Activated CD8-positive, alpha-beta T cell treated with anti-CD3 and anti-CD28 coated beads for 36 hours (primary cell): Measurements from ENCODE around the gene NIPAL1. TPM values are rescaled to one million over a fixed set of nuclear protein-coding genes. Genes with fewer than 3 reads are reported as not detected.

Experiments used
- ATAC-seq: fragments of 200-7000 bp; cut with Tn5 transposase; one replicate; pipeline ENCODE4 v1.10.0; 2021; ENCODE audit warnings: mild to moderate bottlenecking, moderate library complexity
- CTCF ChIA-PET: fragments of 350-600 bp; sonication (Branson Sonifier 250); formaldehyde crosslinking; loops from one replicate; lab custom pipeline; 2021; ENCODE audit warnings: antibody characterized with exemption; lab: Charles Lee
- POLR2A ChIA-PET: fragments of 350-600 bp; sonication (Branson Sonifier 250); formaldehyde crosslinking; loops from one replicate; lab custom pipeline; 2021; ENCODE audit warnings: antibody characterized with exemption; lab: Charles Lee
- DNase-seq: peaks from one replicate; pipeline ENCODE4 v3.0.0-alpha.2; 2020
- H3K27ac Mint-ChIP-seq: one replicate; pipeline ENCODE4 v1.8.0; 2021; ENCODE audit warnings: mild to moderate bottlenecking, mixed read lengths
- H3K27me3 Mint-ChIP-seq: one replicate; pipeline ENCODE4 v1.8.0; 2021; ENCODE audit warnings: mixed read lengths
- H3K36me3 Mint-ChIP-seq: one replicate; pipeline ENCODE4 v1.8.0; 2021; ENCODE audit warnings: low read depth, mixed read lengths
- H3K4me1 Mint-ChIP-seq: one replicate; pipeline ENCODE4 v1.8.0; 2021; ENCODE audit warnings: low read depth, mixed read lengths
- H3K4me3 Mint-ChIP-seq: one replicate; pipeline ENCODE4 v1.8.0; 2021; ENCODE audit warnings: mild to moderate bottlenecking, moderate library complexity, mixed read lengths
- H3K9me3 Mint-ChIP-seq: one replicate; pipeline ENCODE4 v1.8.0; 2021; ENCODE audit warnings: mixed read lengths
- CTCF ChIP-seq: fragments of 200-600 bp; IDR thresholded peaks from one replicate; pipeline ENCODE4 v1.8.0; 2022; ENCODE audit warnings: antibody characterized with exemption, mild to moderate bottlenecking
- intact Hi-C: fragments of 100-400 bp; cut with micrococcal nuclease; formaldehyde crosslinking; loops from one replicate; pipeline ENCODE4 v1.10.0; 2022
- total RNA-seq, 2 experiments: library from RNA; stranded (reverse); gene quantifications; one replicate each; pipeline ENCODE4 v1.2.3, GENCODE V29; 2021

The NIPAL1 gene
- total RNA-seq, 2 experiments from 2014 or later, result 1.1 to 1.9 TPM

GRCh38 chr4:48078425-48078824 is 61.9 kb downstream of the NIPAL1 start:
- H3K4me1 Mint-ChIP-seq, result peaks cover 46% of the 10 kb centered on the region
- intact Hi-C loops, result no loop called here
- TF ChIP-seq CTCF, result no peak
- H3K4me3 Mint-ChIP-seq, result no peak overlapping the region
- no peaks in the 10 kb centered on the region for H3K27me3 Mint-ChIP-seq
- H3K9me3 Mint-ChIP-seq, result no peaks in the 10 kb centered on the region
- CTCF ChIA-PET, result interaction anchor here (1.3 to 1.4 kb wide), 2 partner anchors 11 to 43 kb away, joined by 4 read pairs; no protein-coding TSS in a partner anchor
- POLR2A ChIA-PET, result no interaction called here
- DNase-seq (no peak), ATAC-seq (no peak)
- H3K36me3 Mint-ChIP-seq, result peaks cover 28% of the 10 kb centered on the region
- no peak overlapping the region for H3K27ac Mint-ChIP-seq

GRCh38 chr4:48078862-48079655 is 62.5 kb downstream of the NIPAL1 start:
- DNase-seq (no peak), ATAC-seq (no peak)
- H3K4me1 Mint-ChIP-seq, result peaks cover 48% of the 10 kb centered on the region
- H3K9me3 Mint-ChIP-seq, result no peaks in the 10 kb centered on the region
- H3K27ac Mint-ChIP-seq, result peak overlapping the region; percentile 43
- H3K36me3 Mint-ChIP-seq, result peaks cover 29% of the 10 kb centered on the region
- H3K4me3 Mint-ChIP-seq, result no peak overlapping the region
- TF ChIP-seq CTCF, result no peak
- H3K27me3 Mint-ChIP-seq, result no peaks in the 10 kb centered on the region
- intact Hi-C loops, result no loop called here
- ChIA-PET POLR2A (interaction anchor here (0.7 to 1.6 kb wide), 3 partner anchors 13 to 241 kb away, joined by 3 to 4 read pairs (median 3); partner anchors contain the start of gene CORIN), CTCF (interaction anchor here (0.8 to 1.3 kb wide), 3 partner anchors 10 to 75 kb away, joined by 3 to 4 read pairs (median 3); no protein-coding TSS in a partner anchor)

- Mint-ChIP-seq H3K9me3 (no peaks in the 10 kb centered on the region), H3K27me3 (no peaks in the 10 kb centered on the region), H3K4me3 (no peak overlapping the region), H3K4me1 (peaks cover 44% of the 10 kb centered on the region), H3K27ac (no peak overlapping the region), H3K36me3 (peaks cover 27% of the 10 kb centered on the region)
- intact Hi-C loops, result no loop called here
- no peak for DNase-seq
- TF ChIP-seq CTCF, result no peak
- CTCF ChIA-PET, result interaction anchor here (0.7 to 1.3 kb wide), 4 partner anchors 9 to 76 kb away, joined by 3 to 4 read pairs (median 3); no protein-coding TSS in a partner anchor
- POLR2A ChIA-PET, result interaction anchor here (0.7 to 1.6 kb wide), 3 partner anchors 14 to 242 kb away, joined by 3 to 4 read pairs (median 3); partner anchors contain the start of gene CORIN
- ATAC-seq, result no peak
Measured at GRCh38 chr4:48079972-48080391, 63.4 kb downstream of the NIPAL1 start.

GRCh38 chr4:48081196-48081595 is 64.6 kb downstream of the NIPAL1 start:
- no peaks in the 10 kb centered on the region for H3K27me3 Mint-ChIP-seq
- H3K9me3 Mint-ChIP-seq, result no peaks in the 10 kb centered on the region
- H3K27ac Mint-ChIP-seq, result no peak overlapping the region
- ChIA-PET POLR2A (no interaction called here), CTCF (no interaction called here)
- H3K36me3 Mint-ChIP-seq, result peaks cover 35% of the 10 kb centered on the region
- H3K4me3 Mint-ChIP-seq, result no peak overlapping the region
- ATAC-seq (no peak), DNase-seq (no peak)
- H3K4me1 Mint-ChIP-seq, result peaks cover 56% of the 10 kb centered on the region
- no peak for TF ChIP-seq CTCF
- intact Hi-C loops, result no loop called here

GRCh38 chr4:48082956-48083355 is 66.4 kb downstream of the NIPAL1 start:
- Mint-ChIP-seq H3K27ac (no peak overlapping the region), H3K27me3 (no peaks in the 10 kb centered on the region), H3K4me1 (peaks cover 55% of the 10 kb centered on the region), H3K4me3 (no peak overlapping the region), H3K36me3 (peaks cover 35% of the 10 kb centered on the region), H3K9me3 (no peaks in the 10 kb centered on the region)
- POLR2A ChIA-PET, result interaction anchor here (1.3 kb wide), 1 partner anchor 14 kb away, joined by 3 read pairs; no protein-coding TSS in a partner anchor
- ATAC-seq (no peak), DNase-seq (no peak)
- intact Hi-C loops, result no loop called here
- no peak for TF ChIP-seq CTCF
- CTCF ChIA-PET, result interaction anchor here (0.9 to 6.5 kb wide), 6 partner anchors 14 to 158 kb away, joined by 3 to 90 read pairs (median 6); no protein-coding TSS in a partner anchor
